Naive thymus-derived CD8-positive, alpha-beta T cell (primary cell): ENCODE measurements around the gene LRRFIP1. TPM values are rescaled to one million over a fixed set of nuclear protein-coding genes. Genes with fewer than 3 reads are reported as not detected.
"Not testable (repeated sequence)": the region's sequence is repeated elsewhere in the genome, so short reads cannot be mapped to it uniquely, and the experiment has no call there.

ENCODE experiments used
- ATAC-seq, 2 donors: fragments of 150-1000 bp; cut with Tn5 transposase in 1 of 2; sonication (Bioruptor Pico), chemical (Tn5 transposase) in 1 of 2; 1 replicate in 1 of 2; 2 replicates in 1 of 2; pipeline ENCODE4 v1.10.0; 2021; ENCODE audit warnings: mild to moderate bottlenecking in 2 of 2, moderate library complexity in 2 of 2
- POLR2A ChIA-PET: fragments of 350-600 bp; sonication (Branson Sonifier 250); formaldehyde crosslinking; loops from one replicate; lab custom pipeline; 2021; ENCODE audit warnings: antibody characterized with exemption; lab: Charles Lee
- DNase-seq, 10 donors: peaks; one replicate each; pipeline versions ENCODE4 v3.0.0 to v3.0.0-alpha.2; 2020 to 2022
- H3K27ac Mint-ChIP-seq, 10 donors: one replicate each; pipeline ENCODE4 v1.8.0; 2020 to 2022; ENCODE audit warnings: mild to moderate bottlenecking in 10 of 10, mixed read lengths in 10 of 10, moderate library complexity in 4 of 10, inconsistent platforms in 1 of 10
- H3K27me3 Mint-ChIP-seq, 5 donors: one replicate each; pipeline ENCODE4 v1.8.0; 2021 to 2022; ENCODE audit warnings: mixed read lengths in 5 of 5
- H3K36me3 Mint-ChIP-seq, 3 donors: one replicate each; pipeline ENCODE4 v1.8.0; 2020 to 2022; ENCODE audit warnings: mixed read lengths in 3 of 3, mild to moderate bottlenecking in 2 of 3, inconsistent platforms in 1 of 3
- H3K4me1 Mint-ChIP-seq, 4 donors: one replicate each; pipeline ENCODE4 v1.8.0; 2021 to 2022; ENCODE audit warnings: mixed read lengths in 4 of 4
- H3K4me3 Mint-ChIP-seq, 10 donors: one replicate each; pipeline ENCODE4 v1.8.0; 2020 to 2022; ENCODE audit warnings: mild to moderate bottlenecking in 10 of 10, mixed read lengths in 10 of 10, moderate library complexity in 6 of 10, inconsistent platforms in 1 of 10
- H3K9me3 Mint-ChIP-seq, 9 donors: one replicate each; pipeline ENCODE4 v1.8.0; 2020 to 2022; ENCODE audit warnings: mixed read lengths in 9 of 9, mild to moderate bottlenecking in 3 of 9, inconsistent platforms in 1 of 9, moderate library complexity in 1 of 9
- polyA plus RNA-seq, 3 donors: library from polyadenylated mRNA; unstranded; fragments of 300-500 nt; fragmentation: Illumina TruSeq; gene quantifications; one replicate each; pipeline ENCODE4 v1.2.3, GENCODE V29; 2021
- total RNA-seq, 8 experiments: library from RNA in 2 of 8; stranded (reverse) in 2 of 8; gene quantifications; one replicate each; pipeline ENCODE4 v1.2.3 and lab custom pipeline; 2021 to 2026

The LRRFIP1 gene
- total and polyA plus RNA-seq, 5 experiments from 2014 or later = 72.9 to 103 (median 91.8) TPM

DNA sequence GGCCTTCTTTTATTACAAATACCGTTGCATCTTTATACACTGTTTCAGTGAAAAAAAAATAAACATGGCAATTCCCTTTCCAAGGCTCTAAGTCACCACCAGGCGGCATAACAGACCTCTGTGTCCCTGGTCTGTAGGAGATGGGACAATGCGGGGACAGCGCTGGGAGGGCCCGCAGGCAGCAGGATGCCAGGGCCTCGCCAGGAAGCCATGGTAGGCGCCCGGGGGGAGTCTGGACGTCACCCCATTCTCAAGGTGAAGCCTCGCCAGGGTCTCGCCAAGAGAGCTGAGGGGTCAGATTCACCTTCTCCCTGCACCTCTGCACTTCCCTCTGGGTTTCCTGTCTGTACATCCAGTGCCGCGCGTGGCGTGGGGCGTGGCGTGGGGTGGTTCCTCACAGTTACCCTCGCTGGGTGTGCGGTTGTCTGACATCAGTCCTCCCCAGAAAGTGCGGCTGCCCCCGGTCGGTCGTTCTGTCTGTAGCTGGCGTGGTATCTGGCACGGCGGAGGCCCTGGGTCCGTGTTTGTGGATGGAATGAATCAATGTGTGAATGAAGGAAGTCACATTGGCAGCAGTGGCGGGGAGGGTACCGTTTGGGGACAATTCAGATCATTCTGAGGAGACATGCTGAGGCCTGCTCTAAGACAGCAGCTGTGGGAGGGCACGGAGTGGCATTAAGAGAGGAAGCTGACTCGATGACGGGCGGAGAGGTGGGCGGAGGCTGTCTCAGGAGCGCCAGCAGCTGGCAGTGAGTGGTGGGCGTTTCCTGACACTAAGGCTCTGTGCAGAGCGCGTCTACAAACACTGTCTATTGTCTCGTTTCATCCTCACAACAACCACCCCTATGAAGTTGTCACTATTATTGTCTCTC, 46.0 kb downstream of the LRRFIP1 start:
- ATAC-seq = peak; percentile 75
- peaks cover 28 to 80% (median 53%) of the 10 kb centered on the region in 4 donors for H3K4me1 Mint-ChIP-seq
- no peaks in the 10 kb centered on the region for H3K36me3 Mint-ChIP-seq
- peak; percentile 79 to 98 (median 94) for DNase-seq
- H3K27me3 Mint-ChIP-seq = peaks cover 0 to 4% (median 0%) of the 10 kb centered on the region in 5 donors
- H3K27ac Mint-ChIP-seq = peak overlapping the region; percentile 98 to 100 (median 100)
- POLR2A ChIA-PET = interaction anchor here (0.6 to 10.9 kb wide), 11 partner anchors 9 to 239 kb away, joined by 3 to 338 read pairs (median 7); no protein-coding TSS in a partner anchor
- peak overlapping the region; percentile 84 to 95 (median 91) for H3K4me3 Mint-ChIP-seq
- H3K9me3 Mint-ChIP-seq = no peaks in the 10 kb centered on the region

DNA sequence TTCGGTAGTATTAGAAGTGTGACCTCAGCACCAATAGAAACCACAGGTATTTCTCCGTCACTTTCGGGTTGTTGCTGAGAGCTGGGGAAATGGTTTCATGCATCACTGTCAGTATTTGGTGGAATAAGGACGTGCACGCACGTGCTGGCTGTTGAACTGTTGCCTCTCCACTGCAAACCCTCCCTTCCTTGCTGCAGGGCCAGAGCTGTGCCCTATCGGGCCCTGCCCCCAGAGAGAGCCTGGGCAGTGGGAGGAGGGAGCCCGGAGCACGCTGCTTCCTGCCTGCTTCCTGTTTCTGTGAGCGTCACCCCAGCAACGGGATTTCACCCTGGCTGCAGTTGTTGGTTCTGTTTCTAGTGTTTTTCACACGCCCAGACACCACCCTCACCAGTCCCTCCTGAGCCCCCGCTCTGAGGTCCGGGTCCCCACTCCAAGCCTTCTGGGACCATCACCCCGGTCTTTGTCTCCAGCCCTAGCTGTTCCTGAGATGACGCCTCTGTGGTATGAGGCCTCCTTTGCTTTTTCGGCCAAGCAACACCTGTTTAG, 47.4 kb downstream of the LRRFIP1 start:
- no peaks in the 10 kb centered on the region for H3K36me3 Mint-ChIP-seq
- peak overlapping the region; percentile 84 to 95 (median 90) for H3K4me3 Mint-ChIP-seq
- H3K4me1 Mint-ChIP-seq = peaks cover 28 to 81% (median 55%) of the 10 kb centered on the region in 4 donors
- H3K9me3 Mint-ChIP-seq = no peaks in the 10 kb centered on the region
- H3K27me3 Mint-ChIP-seq = peaks cover 0 to 4% (median 0%) of the 10 kb centered on the region in 5 donors
- DNase-seq = peak; percentile 70 to 97 (median 89)
- POLR2A ChIA-PET = interaction anchor here (0.8 to 10.9 kb wide), 10 partner anchors 7 to 241 kb away, joined by 3 to 338 read pairs (median 7); no protein-coding TSS in a partner anchor
- ATAC-seq = peak; percentile 62 to 65
- H3K27ac Mint-ChIP-seq = peak overlapping the region; percentile 98 to 100 (median 100)

DNA sequence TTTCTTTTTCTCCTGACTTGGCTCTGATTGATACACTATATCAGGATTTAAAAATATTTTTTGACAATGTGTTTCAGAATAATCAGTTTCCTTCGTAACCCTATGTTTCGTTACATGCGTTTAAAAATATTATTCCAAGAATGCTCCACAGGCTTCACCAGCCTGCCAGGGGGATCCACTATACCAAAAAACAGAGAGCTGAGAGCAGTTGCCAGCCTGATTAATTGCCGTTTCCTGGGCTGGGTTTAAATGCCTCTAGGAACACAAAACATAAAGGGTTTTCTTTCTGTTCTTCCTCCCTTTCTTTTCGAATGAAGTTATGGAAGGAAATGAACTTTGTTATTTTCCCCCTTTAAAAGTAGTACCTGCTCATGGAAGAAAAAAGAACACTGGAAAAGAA, 47.9 kb downstream of the LRRFIP1 start:
- POLR2A ChIA-PET = interaction anchor here (1.0 to 10.9 kb wide), 6 partner anchors 9 to 70 kb away, joined by 4 to 338 read pairs (median 8); no protein-coding TSS in a partner anchor
- Mint-ChIP-seq H3K36me3 (no peaks in the 10 kb centered on the region), H3K4me1 (peaks cover 28 to 80% (median 55%) of the 10 kb centered on the region in 4 donors), H3K4me3 (peak overlapping the region; percentile 84 to 95 (median 90)), H3K27me3 (no peaks in the 10 kb centered on the region), H3K9me3 (no peaks in the 10 kb centered on the region), H3K27ac (peak overlapping the region; percentile 98 to 100 (median 100))
- ATAC-seq = no peak
- DNase-seq = no peak

DNA sequence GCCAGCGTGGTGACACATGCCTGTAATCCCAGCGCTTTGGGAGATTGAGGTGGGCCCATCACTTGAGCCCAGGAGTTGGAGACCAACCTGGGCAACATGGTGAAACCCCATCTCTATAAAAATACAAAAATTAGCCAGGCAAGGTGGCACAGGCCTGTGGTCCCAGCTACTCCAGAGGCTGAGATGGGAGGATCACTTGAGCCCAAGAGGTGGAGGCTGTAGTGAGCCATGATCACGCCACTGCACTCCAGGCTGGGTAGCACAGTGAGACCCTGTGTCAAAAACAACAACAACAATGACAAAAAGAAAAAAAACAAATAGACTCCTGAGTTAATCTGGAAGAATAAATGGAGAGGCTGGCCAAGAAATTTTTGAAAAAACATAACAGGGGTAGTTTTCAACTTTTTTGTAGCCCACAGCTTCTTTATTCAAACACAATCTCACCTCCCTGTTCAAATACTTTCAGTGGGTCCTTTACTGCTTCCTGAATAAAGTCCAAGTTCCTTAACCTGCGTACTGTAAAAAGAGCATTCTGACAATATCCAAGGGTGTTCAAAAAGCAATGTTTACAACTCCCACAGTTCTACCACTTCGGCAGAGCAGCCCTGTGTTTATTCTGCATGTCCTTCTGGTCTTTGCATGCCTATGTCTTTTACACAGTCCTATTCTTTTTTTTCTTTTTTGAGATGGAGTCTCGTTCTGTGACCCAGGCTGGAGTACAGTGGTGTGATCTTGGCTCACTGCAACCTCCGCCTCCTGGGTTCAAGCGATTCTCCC, 53.5 kb downstream of the LRRFIP1 start:
- H3K9me3 Mint-ChIP-seq = no peaks in the 10 kb centered on the region
- H3K4me1 Mint-ChIP-seq = peaks cover 13 to 47% (median 30%) of the 10 kb centered on the region in 4 donors
- no peak overlapping the region for H3K4me3 Mint-ChIP-seq
- H3K36me3 Mint-ChIP-seq = no peaks in the 10 kb centered on the region
- ATAC-seq = no peak
- no peaks in the 10 kb centered on the region for H3K27me3 Mint-ChIP-seq
- POLR2A ChIA-PET = interaction anchor here (0.8 kb wide), 1 partner anchor 12 kb away, joined by 4 read pairs; no protein-coding TSS in a partner anchor
- DNase-seq = no peak
- H3K27ac Mint-ChIP-seq = peak overlapping the region in 2 of 10 donors; percentile 29 to 43

DNA sequence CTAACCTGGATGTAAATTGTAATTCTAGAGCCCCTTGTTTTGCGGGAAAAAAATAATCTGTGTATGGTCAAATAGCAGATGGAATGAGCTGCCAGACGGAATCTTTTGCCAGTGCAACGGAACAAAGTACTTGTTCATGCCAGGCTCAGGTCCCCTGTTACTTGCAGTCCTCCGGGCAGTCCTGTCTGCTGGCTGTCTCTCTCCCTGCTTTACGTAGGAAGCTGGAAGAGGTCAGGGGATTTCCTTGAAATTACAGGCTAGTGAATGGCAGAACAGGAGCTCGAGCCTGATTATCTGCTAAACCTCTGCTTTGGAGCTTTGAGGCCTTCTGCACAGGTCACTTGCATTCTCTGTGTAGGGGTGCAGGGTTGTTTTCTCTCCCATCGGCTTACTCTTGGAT, 54.8 kb downstream of the LRRFIP1 start:
- no peaks in the 10 kb centered on the region for H3K36me3 Mint-ChIP-seq
- no peak overlapping the region for H3K4me3 Mint-ChIP-seq
- no peak for DNase-seq
- no peaks in the 10 kb centered on the region for H3K27me3 Mint-ChIP-seq
- POLR2A ChIA-PET = interaction anchor here (0.6 to 1.6 kb wide), 4 partner anchors 9 to 549 kb away, joined by 3 to 10 read pairs (median 4); no protein-coding TSS in a partner anchor
- no peak for ATAC-seq
- H3K9me3 Mint-ChIP-seq = no peaks in the 10 kb centered on the region
- peaks cover 5 to 45% (median 26%) of the 10 kb centered on the region in 4 donors for H3K4me1 Mint-ChIP-seq
- H3K27ac Mint-ChIP-seq = no peak overlapping the region

DNA sequence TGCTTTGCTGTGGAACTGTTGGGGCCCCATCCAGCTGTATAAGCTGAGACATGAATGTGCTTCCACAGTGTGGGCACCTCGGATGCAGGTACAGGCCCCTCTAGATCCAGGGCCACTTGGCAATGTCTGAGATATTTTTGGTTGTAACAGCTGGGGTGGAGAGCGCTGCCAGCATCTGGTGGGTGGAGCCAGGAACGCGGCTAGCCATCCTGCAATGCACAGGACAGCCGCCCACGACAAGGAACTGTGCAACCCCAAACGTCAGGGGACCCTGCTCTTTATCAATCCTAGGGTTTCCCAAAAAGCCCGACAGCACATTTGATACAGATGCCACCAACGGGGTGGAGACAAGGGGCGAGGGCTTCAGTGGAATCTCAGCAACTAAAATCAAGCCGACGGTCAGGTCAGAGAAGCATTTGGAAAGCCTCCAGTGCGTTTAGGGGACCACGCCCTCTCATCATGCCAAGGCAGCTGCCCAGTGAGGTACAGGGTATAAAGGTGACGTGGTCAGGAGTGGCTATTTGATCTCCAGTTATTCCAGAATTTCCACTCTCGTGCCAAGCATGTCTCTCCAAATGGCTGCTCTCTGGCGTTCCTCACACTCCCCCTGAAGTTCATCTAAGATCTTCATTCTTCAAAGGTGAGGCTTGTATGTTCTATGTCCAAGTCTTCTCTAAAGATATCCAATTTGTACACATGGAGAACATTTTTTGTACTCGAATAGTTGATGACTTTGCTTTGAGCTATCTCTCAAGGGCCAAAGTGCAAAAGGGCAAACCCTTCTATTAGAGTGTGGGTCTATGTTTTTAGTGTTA, 55.7 kb downstream of the LRRFIP1 start:
- Mint-ChIP-seq H3K4me3 (no peak overlapping the region), H3K36me3 (no peaks in the 10 kb centered on the region), H3K27ac (peak overlapping the region in 3 of 10 donors; percentile 0 to 52 (median 6)), H3K27me3 (no peaks in the 10 kb centered on the region), H3K4me1 (peaks cover 8 to 45% (median 27%) of the 10 kb centered on the region in 4 donors), H3K9me3 (no peaks in the 10 kb centered on the region)
- no peak for DNase-seq
- no peak for ATAC-seq
- POLR2A ChIA-PET = interaction anchor here (1.4 to 2.8 kb wide), 3 partner anchors 8 to 10 kb away, joined by 6 to 25 read pairs (median 10); no protein-coding TSS in a partner anchor

DNA sequence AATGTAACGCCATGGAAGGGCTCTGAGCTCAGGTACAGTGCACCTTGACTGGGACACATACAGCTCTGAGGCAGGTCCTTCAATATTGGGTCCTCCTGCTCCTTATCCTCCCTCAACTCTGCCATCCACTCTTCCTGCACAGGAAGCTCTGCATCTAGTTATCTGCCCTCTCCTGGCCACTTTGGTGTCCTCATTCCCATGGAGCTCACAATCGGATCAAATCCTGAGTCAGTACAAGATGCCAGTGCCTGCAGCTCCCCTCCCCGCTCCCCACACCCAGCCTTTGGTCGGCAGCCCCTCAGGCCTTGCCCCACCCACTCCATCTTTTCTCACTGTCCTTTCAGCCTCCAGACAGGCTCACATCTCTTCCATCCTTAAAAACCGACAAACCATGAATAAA, 58.0 kb downstream of the LRRFIP1 start:
- H3K9me3 Mint-ChIP-seq = no peaks in the 10 kb centered on the region
- no peaks in the 10 kb centered on the region for H3K36me3 Mint-ChIP-seq
- peaks cover 18 to 58% (median 46%) of the 10 kb centered on the region in 4 donors for H3K4me1 Mint-ChIP-seq
- H3K4me3 Mint-ChIP-seq = no peak overlapping the region
- H3K27me3 Mint-ChIP-seq = no peaks in the 10 kb centered on the region
- POLR2A ChIA-PET = interaction anchor here (0.7 to 2.8 kb wide), 4 partner anchors 11 to 34 kb away, joined by 3 to 25 read pairs (median 4); no protein-coding TSS in a partner anchor
- DNase-seq (no peak), ATAC-seq (no peak)
- H3K27ac Mint-ChIP-seq = peak overlapping the region; percentile 19 to 100 (median 98)

DNA sequence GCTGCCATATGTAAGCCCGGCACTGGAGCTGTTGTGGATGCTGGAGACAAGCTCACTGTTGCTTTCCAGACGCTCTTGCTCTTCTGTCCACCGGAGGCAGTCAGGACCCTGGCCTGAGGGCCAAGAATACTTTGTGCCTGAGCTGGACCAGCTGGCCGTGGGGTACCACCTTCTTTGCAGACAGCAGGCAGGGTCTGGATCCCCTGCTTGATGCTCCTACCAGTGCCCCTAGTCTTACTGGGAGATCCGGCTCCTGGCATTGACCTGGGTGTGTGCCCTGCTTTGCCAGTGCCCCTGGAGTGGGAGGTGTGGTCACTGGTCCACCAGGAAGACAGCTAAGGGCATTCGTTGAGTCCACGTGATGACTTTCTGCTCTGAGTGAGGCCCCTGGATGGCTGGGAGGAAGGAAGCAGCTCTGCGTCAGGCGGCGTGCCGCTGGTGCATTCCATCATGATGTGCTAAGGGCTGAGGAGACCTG, 59.3 kb downstream of the LRRFIP1 start:
- POLR2A ChIA-PET = interaction anchor here (0.7 to 12.9 kb wide), 6 partner anchors 10 to 61 kb away, joined by 4 to 338 read pairs (median 7); no protein-coding TSS in a partner anchor
- no peak for ATAC-seq
- Mint-ChIP-seq H3K27ac (peak overlapping the region; percentile 96 to 100 (median 100)), H3K36me3 (no peaks in the 10 kb centered on the region), H3K4me3 (peak overlapping the region in 6 of 10 donors; percentile 24 to 83 (median 50)), H3K4me1 (peaks cover 22 to 64% (median 53%) of the 10 kb centered on the region in 4 donors), H3K27me3 (no peaks in the 10 kb centered on the region), H3K9me3 (no peaks in the 10 kb centered on the region)
- no peak for DNase-seq

DNA sequence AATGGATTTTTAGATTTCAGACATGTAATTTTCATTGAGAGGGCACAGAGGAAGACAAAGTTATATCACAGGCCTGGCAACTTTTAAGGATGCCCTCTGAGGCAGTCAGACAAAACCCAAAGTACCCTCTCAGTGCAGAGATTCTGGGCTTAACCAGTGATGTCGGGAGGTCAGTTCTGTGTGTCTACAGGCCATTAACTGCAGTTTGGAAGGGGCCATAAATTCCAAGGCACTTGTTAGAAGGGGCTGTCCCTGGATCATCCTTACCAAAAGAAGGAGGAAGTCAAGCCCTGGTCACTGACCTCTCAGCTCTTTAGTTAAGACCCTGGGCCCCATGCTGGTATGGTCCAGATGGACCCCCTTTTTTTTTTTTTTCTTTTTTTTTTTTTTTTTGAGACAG, 60.7 kb downstream of the LRRFIP1 start:
- H3K4me1 Mint-ChIP-seq = peaks cover 24 to 66% (median 54%) of the 10 kb centered on the region in 4 donors
- peak overlapping the region; percentile 49 to 88 (median 82) for H3K4me3 Mint-ChIP-seq
- POLR2A ChIA-PET = interaction anchor here (0.8 to 12.9 kb wide), 6 partner anchors 9 to 259 kb away, joined by 3 to 338 read pairs (median 7); no protein-coding TSS in a partner anchor
- no peaks in the 10 kb centered on the region for H3K9me3 Mint-ChIP-seq
- peak overlapping the region; percentile 96 to 100 (median 100) for H3K27ac Mint-ChIP-seq
- H3K36me3 Mint-ChIP-seq = no peaks in the 10 kb centered on the region
- DNase-seq (no peak), ATAC-seq (peak in 1 of 2 donors; percentile 4)
- no peaks in the 10 kb centered on the region for H3K27me3 Mint-ChIP-seq

DNA sequence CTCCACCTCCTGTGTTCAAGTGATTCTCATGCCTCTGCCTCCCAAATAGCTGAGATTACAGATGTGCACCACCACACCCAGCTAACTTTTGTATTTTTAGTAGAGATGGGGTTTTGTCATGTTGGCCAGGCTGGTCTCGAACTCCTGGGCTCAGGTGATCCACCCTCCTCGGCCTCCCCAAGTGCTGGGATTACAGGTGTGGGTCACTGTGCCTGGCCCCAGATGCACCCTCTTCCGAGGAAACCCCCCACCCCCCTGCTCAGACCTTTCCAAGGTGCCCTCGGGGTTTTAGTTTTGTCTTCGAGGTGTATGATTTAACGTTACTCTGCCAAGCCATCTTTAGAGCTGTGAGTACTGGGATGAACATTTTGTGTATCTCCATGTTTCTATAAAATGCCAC, 61.2 kb downstream of the LRRFIP1 start:
- DNase-seq, H3K36me3 Mint-ChIP-seq, H3K27me3 Mint-ChIP-seq, ATAC-seq, H3K9me3 Mint-ChIP-seq: not testable (repeated sequence)
- H3K4me1 Mint-ChIP-seq = peaks cover 28 to 67% (median 58%) of the 10 kb centered on the region in 4 donors
- POLR2A ChIA-PET = interaction anchor here (0.7 to 12.9 kb wide), 3 partner anchors 8 to 203 kb away, joined by 3 to 338 read pairs (median 9); no protein-coding TSS in a partner anchor
- peak overlapping the region; percentile 19 to 93 (median 69) for H3K4me3 Mint-ChIP-seq
- peak overlapping the region; percentile 96 to 100 (median 100) for H3K27ac Mint-ChIP-seq
